MCF 10A (cell line): Measurements from ENCODE around the gene OPCML. TPM values are rescaled to one million over a fixed set of nuclear protein-coding genes. Genes with fewer than 3 reads are reported as not detected.

Experiments used
- BruUV-seq: library from RNA; stranded (reverse); fragments of 400-500 nt; replicated peaks from 2 replicates; lab custom pipeline; 2021; lab: Mats Ljungman, UMichigan
- CTCF ChIA-PET: fragments of 300-600 bp; sonication (Branson Sonifier 250); formaldehyde crosslinking; extraction: SDS; loops from one replicate; lab custom pipeline; 2021; ENCODE audit warnings: antibody characterized with exemption, inconsistent platforms; lab: Yijun Ruan, JAX
- POLR2A ChIA-PET: fragments of 300-600, 350-650 bp; sonication (Branson Sonifier 250); formaldehyde crosslinking; extraction: SDS; loops from one replicate; lab custom pipeline; 2020; ENCODE audit warnings: antibody characterized with exemption, inconsistent platforms; lab: Yijun Ruan, JAX
- DNase-seq: peaks from one replicate; pipeline ENCODE4 v3.0.0-alpha.2; 2018; ENCODE audit not compliant: unreplicated experiment
- H3K27ac Mint-ChIP-seq: one replicate; pipeline ENCODE4 v1.8.0; 2022; ENCODE audit warnings: mild to moderate bottlenecking, low read depth, mixed read lengths; ENCODE audit not compliant: unreplicated experiment
- H3K27me3 Mint-ChIP-seq: one replicate; pipeline ENCODE4 v1.8.0; 2022; ENCODE audit warnings: mixed read lengths; ENCODE audit not compliant: insufficient read depth, unreplicated experiment
- H3K36me3 Mint-ChIP-seq: one replicate; pipeline ENCODE4 v1.8.0; 2022; ENCODE audit warnings: mild to moderate bottlenecking, moderate library complexity, mixed read lengths; ENCODE audit not compliant: insufficient read depth, unreplicated experiment
- H3K4me1 Mint-ChIP-seq: one replicate; pipeline ENCODE4 v1.8.0; 2022; ENCODE audit warnings: mixed read lengths; ENCODE audit not compliant: insufficient read depth, unreplicated experiment
- H3K4me3 Mint-ChIP-seq: one replicate; pipeline ENCODE4 v1.8.0; 2022; ENCODE audit warnings: mild to moderate bottlenecking, moderate library complexity, mixed read lengths; ENCODE audit not compliant: unreplicated experiment
- H3K9me3 Mint-ChIP-seq: one replicate; pipeline ENCODE4 v1.8.0; 2022; ENCODE audit warnings: mixed read lengths; ENCODE audit not compliant: unreplicated experiment
- intact Hi-C: fragments of 100-400 bp; cut with micrococcal nuclease; formaldehyde crosslinking; loops from 2 replicates; pipeline ENCODE4 v1.14.1; 2022
- total RNA-seq: library from RNA; stranded (reverse); gene quantifications from 2 replicates; pipeline ENCODE4 v1.2.3, GENCODE V29; 2022
- TF ChIP-seq, protein P1 (sequence below): fragments of 200-600 bp; IDR thresholded peaks from one replicate; pipeline ENCODE4 v1.8.0; 2022; ENCODE audit warnings: antibody characterized with exemption, mild to moderate bottlenecking; ENCODE audit not compliant: unreplicated experiment

OPCML gene
- total RNA-seq, 1 experiment from 2014 or later: not detected

DNA sequence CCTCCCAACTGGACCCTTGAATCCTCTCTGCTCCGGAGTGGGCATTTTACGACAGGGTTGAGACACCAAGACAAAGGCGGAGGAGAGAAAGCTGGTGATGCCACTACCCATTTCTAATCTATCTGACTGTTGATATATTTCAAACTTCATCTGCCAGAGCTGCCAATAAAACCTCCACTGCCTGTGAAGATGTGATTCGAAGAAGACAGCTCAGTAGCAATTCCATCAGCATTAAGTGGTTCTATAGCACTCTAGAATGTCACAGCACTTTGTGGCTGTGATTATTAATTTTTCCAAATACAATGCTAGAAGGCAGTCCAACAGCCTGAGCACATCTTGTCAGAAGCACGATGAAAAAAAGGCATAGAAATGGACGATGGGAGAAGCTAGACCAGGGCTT is 282.8 kb downstream of the OPCML start:
- H3K27ac Mint-ChIP-seq: no peak overlapping the region
- TF ChIP-seq, protein P1, sequence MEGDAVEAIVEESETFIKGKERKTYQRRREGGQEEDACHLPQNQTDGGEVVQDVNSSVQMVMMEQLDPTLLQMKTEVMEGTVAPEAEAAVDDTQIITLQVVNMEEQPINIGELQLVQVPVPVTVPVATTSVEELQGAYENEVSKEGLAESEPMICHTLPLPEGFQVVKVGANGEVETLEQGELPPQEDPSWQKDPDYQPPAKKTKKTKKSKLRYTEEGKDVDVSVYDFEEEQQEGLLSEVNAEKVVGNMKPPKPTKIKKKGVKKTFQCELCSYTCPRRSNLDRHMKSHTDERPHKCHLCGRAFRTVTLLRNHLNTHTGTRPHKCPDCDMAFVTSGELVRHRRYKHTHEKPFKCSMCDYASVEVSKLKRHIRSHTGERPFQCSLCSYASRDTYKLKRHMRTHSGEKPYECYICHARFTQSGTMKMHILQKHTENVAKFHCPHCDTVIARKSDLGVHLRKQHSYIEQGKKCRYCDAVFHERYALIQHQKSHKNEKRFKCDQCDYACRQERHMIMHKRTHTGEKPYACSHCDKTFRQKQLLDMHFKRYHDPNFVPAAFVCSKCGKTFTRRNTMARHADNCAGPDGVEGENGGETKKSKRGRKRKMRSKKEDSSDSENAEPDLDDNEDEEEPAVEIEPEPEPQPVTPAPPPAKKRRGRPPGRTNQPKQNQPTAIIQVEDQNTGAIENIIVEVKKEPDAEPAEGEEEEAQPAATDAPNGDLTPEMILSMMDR: no peak
- ChIA-PET CTCF (no interaction called here), POLR2A (no interaction called here)
- no TSS peak for BruUV-seq
- intact Hi-C loops: no loop called here
- H3K36me3 Mint-ChIP-seq: no peaks in the 10 kb centered on the region
- H3K4me3 Mint-ChIP-seq: no peak overlapping the region
- no peaks in the 10 kb centered on the region for H3K27me3 Mint-ChIP-seq
- H3K9me3 Mint-ChIP-seq: peaks cover 50% of the 10 kb centered on the region
- no peaks in the 10 kb centered on the region for H3K4me1 Mint-ChIP-seq
- DNase-seq: no peak

DNA sequence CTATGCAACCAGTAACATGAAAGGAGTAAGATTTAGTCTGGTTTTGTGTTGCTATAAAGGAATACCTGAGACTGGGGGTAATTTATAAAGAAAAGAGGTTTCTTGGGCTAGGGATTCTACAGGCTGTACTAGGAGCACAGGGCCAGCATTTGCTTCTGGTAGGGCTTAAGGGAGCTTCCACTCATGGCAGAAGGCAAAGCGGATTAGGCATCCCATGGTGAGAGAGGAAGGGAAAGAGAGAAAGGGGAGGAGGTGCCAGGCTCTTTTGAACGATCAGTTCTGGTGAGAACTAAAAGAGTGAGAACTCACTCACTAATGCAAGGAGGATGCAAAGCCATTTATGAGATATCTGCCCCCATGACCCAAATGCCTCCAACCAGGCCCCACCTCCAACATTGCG is 283.2 kb downstream of the OPCML start:
- H3K27ac Mint-ChIP-seq: no peak overlapping the region
- H3K9me3 Mint-ChIP-seq: peaks cover 45% of the 10 kb centered on the region
- no TSS peak for BruUV-seq
- intact Hi-C loops: no loop called here
- no peak for DNase-seq
- POLR2A ChIA-PET: no interaction called here
- TF ChIP-seq, protein P1: no peak
- H3K4me3 Mint-ChIP-seq: no peak overlapping the region
- H3K27me3 Mint-ChIP-seq: no peaks in the 10 kb centered on the region
- H3K36me3 Mint-ChIP-seq: no peaks in the 10 kb centered on the region
- CTCF ChIA-PET: no interaction called here
- no peaks in the 10 kb centered on the region for H3K4me1 Mint-ChIP-seq

DNA sequence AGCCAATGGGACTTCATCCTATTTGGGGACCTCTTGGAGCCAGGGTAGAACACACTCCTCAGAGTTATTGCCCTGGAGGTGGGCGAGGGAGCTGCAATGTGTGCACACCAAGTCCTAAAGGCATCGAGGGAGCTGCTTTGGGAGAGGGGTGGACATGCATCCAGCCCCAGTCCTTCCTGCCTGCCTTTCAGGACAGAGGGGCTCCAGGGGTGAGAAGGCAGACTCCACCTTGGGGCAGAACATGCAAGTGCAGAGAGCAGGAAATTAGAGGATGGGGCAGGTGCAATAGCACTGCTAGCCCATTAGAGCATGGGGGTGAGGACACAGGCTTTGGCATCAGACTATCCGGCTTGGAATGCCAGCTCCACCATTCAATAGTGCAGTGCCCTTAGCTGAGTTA is 288.5 kb downstream of the OPCML start:
- no TSS peak for BruUV-seq
- Mint-ChIP-seq H3K4me1 (no peaks in the 10 kb centered on the region), H3K27me3 (peaks cover 11% of the 10 kb centered on the region), H3K36me3 (no peaks in the 10 kb centered on the region), H3K27ac (no peak overlapping the region), H3K4me3 (no peak overlapping the region), H3K9me3 (peaks cover 44% of the 10 kb centered on the region)
- ChIA-PET POLR2A (no interaction called here), CTCF (interaction anchor here (0.7 kb wide), 2 partner anchors 11 to 782 kb away, joined by 3 to 4 read pairs; no protein-coding TSS in a partner anchor)
- TF ChIP-seq, protein P1: no peak
- intact Hi-C loops: no loop called here
- DNase-seq: no peak

DNA sequence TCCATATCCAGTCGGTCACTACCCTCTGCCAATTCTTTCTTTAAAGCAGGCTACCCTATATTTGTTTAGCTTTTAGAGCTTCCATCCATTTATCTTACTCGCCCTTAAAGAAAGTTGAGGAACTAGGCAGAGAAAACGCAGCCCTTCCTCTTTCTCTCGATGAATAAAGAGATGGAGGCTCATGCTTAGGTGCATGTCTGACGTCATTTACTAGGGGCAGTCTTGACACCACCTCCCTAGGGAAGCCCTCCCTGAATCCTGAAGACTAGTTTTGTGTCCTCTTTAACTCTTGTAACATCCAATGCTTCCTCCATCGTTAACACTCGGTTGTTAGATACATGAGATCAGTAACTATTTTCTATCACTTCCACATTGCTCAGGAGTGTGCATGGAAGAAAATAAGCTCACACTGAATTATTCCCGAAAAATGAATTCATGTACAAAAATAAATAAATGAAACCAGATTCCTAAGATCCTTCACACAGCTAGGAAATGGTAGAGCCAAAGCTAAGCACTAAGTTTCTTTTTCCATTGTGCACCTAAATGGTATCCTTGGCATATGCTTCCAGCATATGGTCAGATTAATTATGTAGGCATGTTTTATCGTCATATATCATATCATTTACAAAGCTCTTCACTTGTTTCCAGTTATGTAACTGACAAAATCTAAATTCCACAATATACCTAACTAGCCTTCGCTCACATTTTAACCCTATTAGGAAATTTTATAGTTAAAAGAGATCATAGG is 291.2 kb downstream of the OPCML start:
- H3K4me1 Mint-ChIP-seq: no peaks in the 10 kb centered on the region
- no peak overlapping the region for H3K27ac Mint-ChIP-seq
- ChIA-PET CTCF (interaction anchor here (0.6 kb wide), 1 partner anchor 140 kb away, joined by 3 read pairs; no protein-coding TSS in a partner anchor), POLR2A (interaction anchor here (0.6 kb wide), 1 partner anchor 30 kb away, joined by 3 read pairs; no protein-coding TSS in a partner anchor)
- H3K27me3 Mint-ChIP-seq: peaks cover 11% of the 10 kb centered on the region
- no peak for DNase-seq
- TF ChIP-seq, protein P1: no peak
- no peak overlapping the region for H3K4me3 Mint-ChIP-seq
- intact Hi-C loops: no loop called here
- peaks cover 17% of the 10 kb centered on the region for H3K9me3 Mint-ChIP-seq
- no TSS peak for BruUV-seq
- H3K36me3 Mint-ChIP-seq: no peaks in the 10 kb centered on the region
